Retinal pigment epithelial cell (primary cell): ENCODE measurements around the gene PNCK.
A peak's percentile ranks its signal among the peaks of the same experiment; 100 is the strongest.
"Not testable (repeated sequence)": the region's sequence is repeated elsewhere in the genome, so short reads cannot be mapped to it uniquely, and the experiment has no call there.

Experiments
- DNase-seq: peaks from one replicate; pipeline ENCODE4 v3.0.0-alpha.2; 2010; ENCODE audit warnings: low read depth
- H3K4me3 ChIP-seq: 2 replicates; pipeline ENCODE4 v1.5.1; 2011; ENCODE audit warnings: mild to moderate bottlenecking, low read length, control low read depth, moderate library complexity
- CTCF ChIP-seq: conservative IDR thresholded peaks from 2 replicates; pipeline ENCODE4 v1.5.1; 2011; ENCODE audit warnings: low read depth, low read length, control low read depth, inconsistent platforms

Gene PNCK

GRCh38 chrX:153692003-153692402 lies 18.4 kb upstream of the PNCK start:
- H3K4me3 ChIP-seq: no peak overlapping the region
- TF ChIP-seq CTCF: no peak
- no peak for DNase-seq

GRCh38 chrX:153691032-153691827 lies 17.6 kb upstream of the PNCK start:
- DNase-seq, H3K4me3 ChIP-seq: not testable (repeated sequence)

- TF ChIP-seq CTCF: no peak
- H3K4me3 ChIP-seq: peak overlapping the region; percentile 48
Measured at GRCh38 chrX:153690466-153690865, 16.9 kb upstream of the PNCK start.

GRCh38 chrX:153689654-153690465 lies 16.2 kb upstream of the PNCK start:
- TF ChIP-seq CTCF: peak; percentile 48
- DNase-seq: no peak
- H3K4me3 ChIP-seq: peak overlapping the region; percentile 48

More at GRCh38 chrX:153690466-153690865, 16.9 kb upstream of the PNCK start:
- DNase-seq: no peak

GRCh38 chrX:153688911-153689590 lies 15.4 kb upstream of the PNCK start:
- DNase-seq: no peak
- no peak for TF ChIP-seq CTCF
- peak overlapping the region; percentile 48 for H3K4me3 ChIP-seq

- DNase-seq: no peak
- TF ChIP-seq CTCF: no peak
- H3K4me3 ChIP-seq: peak overlapping the region; percentile 42
Measured at GRCh38 chrX:153688506-153688905, 14.9 kb upstream of the PNCK start.

GRCh38 chrX:153688071-153688470 lies 14.5 kb upstream of the PNCK start:
- DNase-seq: no peak
- no peak for TF ChIP-seq CTCF
- no peak overlapping the region for H3K4me3 ChIP-seq
